UCSD-AML1 (cell line): ENCODE measurements around the gene CLEC18B.
A peak's percentile ranks its signal among the peaks of the same experiment; 100 is the strongest.
"Not testable (repeated sequence)": the region's sequence is repeated elsewhere in the genome, so short reads cannot be mapped to it uniquely, and the experiment has no call there.

Source experiments
- DNase-seq: peaks from one replicate; lab custom pipeline; 2025; ENCODE audit not compliant: unreplicated experiment; lab: John Stamatoyannopoulos, UW

The CLEC18B gene

GRCh38 chr16:74407362-74407705 is 13.9 kb downstream of the CLEC18B start:
- DNase-seq = not testable (repeated sequence)

- not testable (repeated sequence) for DNase-seq
Measured at GRCh38 chr16:74406600-74407361, 14.5 kb downstream of the CLEC18B start.

DNA sequence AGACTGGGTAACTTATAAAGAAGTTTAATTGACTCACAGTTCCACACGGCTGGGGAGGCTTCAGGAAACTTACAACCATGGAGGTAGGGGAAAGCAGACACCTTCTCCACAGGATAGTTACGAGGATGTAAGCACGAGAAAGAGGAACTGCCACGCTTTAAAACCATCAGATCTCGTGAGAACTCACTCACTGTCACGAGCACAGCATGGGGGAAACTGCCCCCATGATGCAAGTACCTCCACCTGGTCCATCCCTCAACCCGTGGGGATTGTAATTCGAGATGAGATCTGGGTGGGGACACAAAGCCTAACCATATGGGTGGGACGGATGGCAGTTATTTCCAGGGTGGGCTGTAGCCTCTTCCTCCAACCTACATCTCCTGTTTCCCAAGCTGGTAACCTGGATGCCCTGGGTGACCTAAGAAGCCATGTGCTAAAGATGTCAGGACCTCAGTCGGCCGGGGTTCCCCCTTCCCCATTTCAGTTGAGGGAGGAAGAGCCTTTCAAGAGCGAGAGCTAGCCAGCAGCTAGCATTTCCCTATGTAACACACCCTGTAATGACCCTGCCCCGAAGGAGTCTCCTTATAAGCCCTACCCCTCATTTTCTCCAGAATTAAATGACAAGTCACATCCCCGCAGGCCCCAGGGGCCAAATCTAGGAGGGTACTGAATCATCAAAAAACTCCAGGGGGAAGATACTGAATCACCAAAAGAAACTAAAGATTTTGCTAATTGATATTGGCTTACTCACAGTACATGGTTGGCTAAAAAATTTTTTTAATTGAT is 16.9 kb downstream of the CLEC18B start:
- not testable (repeated sequence) for DNase-seq

DNA sequence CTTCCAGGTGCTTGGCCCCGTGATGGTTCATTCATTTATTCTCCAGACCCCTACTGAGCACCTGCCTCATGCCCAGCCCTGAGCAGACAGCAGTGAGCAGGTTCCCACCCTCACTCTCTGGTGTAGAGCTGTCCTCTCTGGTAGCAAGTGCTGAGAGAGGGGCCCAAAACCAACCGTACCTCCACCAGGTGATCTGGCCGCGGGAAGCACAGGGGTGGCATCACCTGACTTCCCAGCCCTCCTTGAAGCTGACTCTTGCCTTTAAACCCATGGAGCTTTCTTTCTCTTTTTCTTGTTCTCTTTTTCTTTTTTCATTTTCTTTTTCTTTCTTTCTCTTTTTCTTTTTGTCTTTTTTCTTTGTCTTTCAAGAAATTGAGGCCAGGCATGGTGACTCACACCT is 21.0 kb downstream of the CLEC18B start:
- DNase-seq = not testable (repeated sequence)

- DNase-seq = not testable (repeated sequence)
Measured at GRCh38 chr16:74398212-74398895, 22.9 kb downstream of the CLEC18B start.

- not testable (repeated sequence) for DNase-seq
Measured at GRCh38 chr16:74396521-74397017, 24.7 kb downstream of the CLEC18B start.

DNA sequence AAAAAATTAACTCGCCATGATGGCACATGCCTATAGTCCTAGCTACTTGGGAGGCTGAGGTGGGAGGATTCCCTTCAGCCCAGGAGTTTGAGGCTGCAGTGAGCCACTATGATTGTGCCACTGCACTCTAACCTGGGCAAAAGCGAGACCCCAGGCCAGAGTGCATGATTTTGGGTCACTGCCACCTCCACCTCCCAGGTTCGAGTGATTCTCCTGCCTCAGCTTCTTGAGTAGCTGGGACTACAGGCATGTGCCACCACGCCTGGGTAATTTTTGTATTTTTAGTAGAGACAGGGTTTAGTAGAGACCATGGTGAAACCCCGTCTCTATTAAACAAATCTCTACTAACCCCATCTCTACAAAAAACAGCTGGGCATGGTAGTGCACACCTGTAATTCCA is 26.7 kb downstream of the CLEC18B start:
- not testable (repeated sequence) for DNase-seq

DNA sequence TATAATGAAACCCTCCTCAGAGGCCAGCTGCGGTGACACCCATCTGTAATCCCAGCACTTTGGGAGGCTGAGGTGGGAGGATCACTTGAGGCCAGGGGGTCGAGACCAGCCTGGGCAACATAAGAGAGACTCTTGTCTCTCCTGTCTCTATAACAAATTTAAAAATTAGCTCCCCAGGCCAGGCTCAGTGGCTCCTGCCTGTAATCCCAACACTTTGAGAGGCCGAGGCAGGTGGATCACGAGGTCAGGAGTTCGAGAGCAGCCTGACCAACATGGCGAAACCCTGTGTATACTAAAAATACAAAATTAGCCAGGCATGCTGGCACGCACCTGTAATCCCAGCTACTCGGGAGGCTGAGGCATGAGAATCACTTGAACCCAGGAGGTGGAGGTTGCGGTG is 27.1 kb downstream of the CLEC18B start:
- DNase-seq = not testable (repeated sequence)

- not testable (repeated sequence) for DNase-seq
Measured at GRCh38 chr16:74391454-74392050, 29.7 kb downstream of the CLEC18B start.

GRCh38 chr16:74382339-74383034 is 38.8 kb downstream of the CLEC18B start:
- DNase-seq = not testable (repeated sequence)

GRCh38 chr16:74373847-74374184 is 47.5 kb downstream of the CLEC18B start:
- DNase-seq = not testable (repeated sequence)

DNA sequence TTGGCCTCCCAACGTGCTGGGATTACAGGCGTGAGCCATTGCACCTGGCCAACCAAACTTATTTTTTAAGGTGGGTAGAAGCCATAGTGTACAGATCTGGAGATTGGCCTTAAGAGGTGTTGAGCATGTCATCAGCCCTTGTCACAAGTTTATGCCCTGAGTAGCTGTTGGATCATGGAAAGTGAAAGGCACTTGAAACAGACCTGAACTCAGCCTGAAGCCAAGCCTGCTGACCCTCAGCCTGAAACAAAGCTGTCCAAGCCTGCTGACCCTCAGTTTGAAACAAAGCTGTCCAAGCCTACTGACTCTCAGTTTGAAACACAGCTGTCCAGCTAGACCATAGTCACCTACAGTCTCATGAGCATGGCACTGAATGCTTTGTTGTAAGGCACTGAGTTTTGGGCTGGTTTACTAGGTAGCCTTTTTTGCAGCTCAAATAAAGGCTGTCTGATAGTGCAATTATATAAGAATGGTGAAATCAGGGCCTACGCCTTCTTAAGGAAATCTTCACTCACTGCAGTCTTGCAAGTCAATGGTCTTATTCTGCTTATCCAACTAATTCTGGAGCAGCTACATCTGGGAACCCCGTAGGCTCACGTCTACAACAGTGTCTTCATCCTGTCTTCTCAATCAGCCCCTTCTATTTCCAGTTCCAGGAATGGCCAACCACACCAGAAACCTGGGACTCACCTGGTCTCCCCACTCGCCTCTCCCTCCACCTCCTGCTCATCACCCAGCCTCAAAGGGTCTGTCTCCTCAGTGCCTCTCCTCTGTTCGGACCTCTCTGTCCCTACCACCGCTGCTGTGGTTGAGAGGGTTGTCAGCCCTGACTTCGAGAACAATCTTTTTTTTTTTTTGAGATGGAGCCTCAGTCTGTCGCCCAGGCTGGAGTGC is 48.1 kb downstream of the CLEC18B start:
- no peak for DNase-seq

DNA sequence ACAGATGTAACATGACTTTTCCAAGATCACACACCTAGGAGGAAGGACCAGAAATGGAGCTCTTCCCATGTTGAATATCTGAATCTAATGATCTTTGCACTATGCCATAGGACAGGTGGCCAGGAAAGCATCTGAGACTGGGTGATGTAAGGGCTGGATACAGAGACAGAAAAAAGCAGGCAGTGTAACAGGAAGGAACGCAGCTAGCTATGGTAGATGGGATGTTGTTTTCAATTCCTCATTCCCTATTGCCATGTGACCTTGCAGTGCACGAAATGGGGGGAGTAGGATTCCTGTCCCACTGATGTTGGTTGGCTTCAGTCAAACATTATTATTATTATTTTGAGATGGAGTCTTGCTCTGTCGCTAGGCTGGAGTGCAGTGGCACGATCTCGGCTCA is 48.9 kb downstream of the CLEC18B start:
- DNase-seq = no peak

- DNase-seq = not testable (repeated sequence)
Measured at GRCh38 chr16:74370338-74371135, 50.7 kb downstream of the CLEC18B start.

DNA sequence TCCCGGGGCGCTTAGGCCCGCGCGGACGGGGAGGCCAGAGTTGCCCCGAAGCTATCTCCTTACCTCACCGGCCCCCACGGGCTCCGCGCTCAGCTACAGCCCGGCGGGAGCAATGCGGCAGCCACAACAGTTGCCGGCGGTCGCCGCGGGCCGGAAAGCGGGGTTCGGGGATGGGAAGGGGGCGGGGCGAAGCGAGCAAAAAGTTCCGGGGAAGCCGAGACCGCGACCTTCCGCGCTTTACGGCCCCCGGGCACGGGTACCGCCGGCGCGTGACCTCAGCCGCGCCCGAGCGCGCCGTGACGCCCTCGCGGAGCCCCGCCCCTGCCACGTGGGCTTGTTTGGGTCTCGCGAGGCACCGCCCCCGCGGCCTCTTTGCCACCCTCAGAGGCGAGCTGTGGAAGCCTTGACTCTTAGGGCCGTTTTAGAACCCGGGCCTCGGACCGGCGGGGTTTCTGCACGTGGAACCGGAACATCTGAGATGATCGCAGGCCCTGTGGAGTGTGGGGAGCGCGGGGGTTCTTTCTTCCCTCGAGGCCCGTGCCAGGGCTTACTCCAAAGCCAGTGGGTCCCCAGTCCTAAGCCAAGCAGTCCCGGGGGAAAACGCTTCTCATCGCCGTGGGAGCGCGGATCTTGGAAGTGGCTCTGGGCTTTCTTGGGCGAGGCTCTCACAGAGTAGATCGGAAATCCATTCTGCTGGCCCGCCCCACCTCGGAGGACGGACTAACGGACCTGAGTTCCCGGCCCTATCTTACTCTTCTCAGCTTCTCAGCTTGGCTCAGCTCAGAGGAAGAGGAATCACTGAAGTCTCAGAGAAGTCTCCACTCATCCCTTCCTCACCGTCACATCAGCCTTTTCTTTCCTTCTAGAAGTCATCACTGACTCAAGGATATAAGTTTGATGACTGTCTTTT is 53.0 kb downstream of the CLEC18B start:
- DNase-seq = peak; percentile 95

- DNase-seq = peak; percentile 67
Measured at GRCh38 chr16:74367469-74368001, 53.7 kb downstream of the CLEC18B start.
